H1 (cell line): ENCODE results near the gene EXD3. TPM values are rescaled to one million over a fixed set of nuclear protein-coding genes. Genes with fewer than 3 reads are reported as not detected.
A peak's percentile ranks its signal among the peaks of the same experiment; 100 is the strongest.

Source experiments
- CTCF ChIA-PET: fragments of 300-600 bp; sonication (Branson Sonifier 250); formaldehyde crosslinking; loops from one replicate; lab custom pipeline; 2021; ENCODE audit not compliant: partially characterized antibody; lab: Charles Lee
- POLR2A ChIA-PET: fragments of 300-600 bp; sonication (Branson Sonifier 250); formaldehyde crosslinking; loops from one replicate; lab custom pipeline; 2021; ENCODE audit warnings: inconsistent platforms; ENCODE audit not compliant: partially characterized antibody; lab: Charles Lee
- DNase-seq, 2 experiments: peaks; one replicate each; pipeline versions ENCODE4 v3.0.0 to v3.0.0-alpha.2; 2010 to 2022; ENCODE audit warnings: low spot score in 2 of 2, low read depth in 1 of 2, mixed read lengths in 1 of 2
- FAIRE-seq: peaks from 2 replicates; lab custom pipeline; 2011; peaks lifted over from hg19 to GRCh38; lab: Jason Lieb, UNC
- H2AFZ ChIP-seq: 2 replicates; pipeline ENCODE4 v1.8.1; 2012; ENCODE audit warnings: low read length, inconsistent platforms
- H2AK5ac ChIP-seq: 2 replicates; pipeline ENCODE4 v1.6.1; 2013; ENCODE audit warnings: low read depth, low read length
- H2BK120ac ChIP-seq: replicated peaks from 2 replicates; pipeline ENCODE3; 2013; ENCODE audit warnings: low read depth, low read length, inconsistent platforms
- H2BK12ac ChIP-seq: 2 replicates; pipeline ENCODE4 v1.6.1; 2013; ENCODE audit warnings: low read depth, low read length
- H2BK15ac ChIP-seq: 2 replicates; pipeline ENCODE4 v1.6.1; 2013; ENCODE audit warnings: low read length
- H2BK20ac ChIP-seq: 2 replicates; pipeline ENCODE4 v1.6.1; 2013; ENCODE audit warnings: low read length
- H2BK5ac ChIP-seq: 2 replicates; pipeline ENCODE4 v1.6.1; 2013; ENCODE audit warnings: low read depth, low read length
- H3K14ac ChIP-seq: 2 replicates; pipeline ENCODE4 v1.6.1; 2013; ENCODE audit warnings: inconsistent platforms; ENCODE audit not compliant: insufficient read length
- H3K18ac ChIP-seq: 2 replicates; pipeline ENCODE4 v1.6.1; 2013; ENCODE audit warnings: low read length; ENCODE audit errors: extremely low read depth
- H3K23ac ChIP-seq: 2 replicates; pipeline ENCODE4 v1.6.1; 2013; ENCODE audit warnings: inconsistent platforms; ENCODE audit not compliant: insufficient read length
- H3K23me2 ChIP-seq: 2 replicates; pipeline ENCODE4 v1.6.1; 2013; ENCODE audit warnings: low read depth, low read length
- H3K27ac ChIP-seq: 2 replicates; pipeline ENCODE4 v1.6.1; 2011; ENCODE audit warnings: low read depth, low read length, inconsistent platforms
- H3K27me3 ChIP-seq, 4 experiments: replicated peaks in 1 of 4; 1 replicate in 1 of 4; 2 replicates in 3 of 4; pipeline versions ENCODE4 v1.6.1 to v1.8.1; 2011 to 2013; ENCODE audit warnings: low read length in 3 of 4, mild to moderate bottlenecking in 3 of 4, inconsistent platforms in 2 of 4, mixed read lengths in 2 of 4, moderate library complexity in 1 of 4; ENCODE audit not compliant: control insufficient read depth in 3 of 4, insufficient read depth in 3 of 4; ENCODE audit errors: extremely low read depth in 1 of 4
- H3K36me3 ChIP-seq, 4 experiments: 2 replicates each; pipeline versions ENCODE4 v1.6.1 to v1.8.1; 2011 to 2013; ENCODE audit warnings: mild to moderate bottlenecking in 4 of 4, low read length in 3 of 4, moderate library complexity in 2 of 4, control low read depth in 1 of 4, inconsistent platforms in 1 of 4; ENCODE audit not compliant: insufficient read depth in 4 of 4, control insufficient read depth in 2 of 4
- H3K4ac ChIP-seq: replicated peaks from 2 replicates; pipeline ENCODE3; 2013; ENCODE audit warnings: low read length, low read depth, mixed read lengths, inconsistent platforms; ENCODE audit not compliant: insufficient read length
- H3K4me1 ChIP-seq, 4 experiments: replicated peaks in 1 of 4; 1 replicate in 1 of 4; 2 replicates in 3 of 4; pipeline versions ENCODE4 v1.6.1 to v1.8.1; 2011 to 2013; ENCODE audit warnings: low read length in 3 of 4, inconsistent platforms in 2 of 4, mixed read lengths in 1 of 4; ENCODE audit not compliant: insufficient read depth in 4 of 4, control insufficient read depth in 3 of 4
- H3K4me2 ChIP-seq, 2 experiments: 2 replicates each; pipeline versions ENCODE4 v1.6.1 to v1.8.1; 2011 to 2013; ENCODE audit warnings: low read depth in 2 of 2, low read length in 2 of 2, control low read depth in 1 of 2, inconsistent platforms in 1 of 2, mild to moderate bottlenecking in 1 of 2; ENCODE audit not compliant: insufficient read depth in 1 of 2
- H3K4me3 ChIP-seq, 4 experiments: fragments of 200-600, 300-600 bp in 1 of 4; sonication (generic), shearing (Covaris generic), sonication (Bioruptor Twin) in 1 of 4; 2 replicates each; pipeline versions ENCODE4 v1.5.1 to v1.8.1; 2011 to 2016; ENCODE audit warnings: low read length in 4 of 4, low read depth in 3 of 4, control low read depth in 2 of 4, inconsistent platforms in 2 of 4, mild to moderate bottlenecking in 2 of 4, mixed read lengths in 1 of 4, moderate library complexity in 1 of 4; ENCODE audit not compliant: insufficient read depth in 2 of 4; ENCODE audit errors: extremely low read depth in 1 of 4
- H3K56ac ChIP-seq: replicated peaks from 2 replicates; pipeline ENCODE3; 2013; ENCODE audit warnings: low read depth, mild to moderate bottlenecking, mixed read lengths, low read length, inconsistent platforms; ENCODE audit not compliant: insufficient read length
- H3K79me1 ChIP-seq: 2 replicates; pipeline ENCODE4 v1.6.1; 2013; ENCODE audit warnings: low read depth, low read length, control low read depth
- H3K79me2 ChIP-seq, 2 experiments: 2 replicates each; pipeline versions ENCODE4 v1.6.1 to v1.8.1; 2012 to 2013; ENCODE audit warnings: low read length in 2 of 2, mild to moderate bottlenecking in 2 of 2, inconsistent platforms in 1 of 2; ENCODE audit not compliant: insufficient read depth in 2 of 2, control insufficient read depth in 1 of 2
- H3K9ac ChIP-seq, 4 experiments: replicated peaks in 1 of 4; 1 replicate in 1 of 4; 2 replicates in 3 of 4; pipeline versions ENCODE4 v1.6.1 to v1.8.1; 2011 to 2013; ENCODE audit warnings: low read depth in 3 of 4, low read length in 3 of 4, control low read depth in 2 of 4, mild to moderate bottlenecking in 2 of 4, moderate library complexity in 2 of 4, inconsistent platforms in 1 of 4; ENCODE audit errors: extremely low read depth in 1 of 4
- H3K9me3 ChIP-seq, 2 experiments: 2 replicates each; pipeline versions ENCODE4 v1.6.1 to v1.8.1; 2012 to 2013; ENCODE audit warnings: mild to moderate bottlenecking in 2 of 2, moderate library complexity in 2 of 2, control low read depth in 1 of 2, inconsistent platforms in 1 of 2, low read depth in 1 of 2, low read length in 1 of 2, mixed read lengths in 1 of 2; ENCODE audit not compliant: insufficient read depth in 2 of 2
- H4K20me1 ChIP-seq, 2 experiments: replicated peaks in 1 of 2; 2 replicates each; pipeline versions ENCODE3 to v1.8.1; 2011 to 2013; ENCODE audit warnings: inconsistent platforms in 2 of 2, low read length in 2 of 2, mild to moderate bottlenecking in 1 of 2; ENCODE audit not compliant: insufficient read depth in 2 of 2, control insufficient read depth in 1 of 2
- H4K5ac ChIP-seq: 2 replicates; pipeline ENCODE4 v1.6.1; 2013; ENCODE audit warnings: low read length, low read depth, mixed read lengths, inconsistent platforms; ENCODE audit not compliant: insufficient read length
- H4K8ac ChIP-seq: 2 replicates; pipeline ENCODE4 v1.8.0; 2013; ENCODE audit warnings: mild to moderate bottlenecking, moderate library complexity, low read length, inconsistent platforms; ENCODE audit not compliant: insufficient read depth; ENCODE audit errors: extremely low read depth
- H4K91ac ChIP-seq: replicated peaks from 2 replicates; pipeline ENCODE3; 2013; ENCODE audit warnings: low read length, mixed read lengths, inconsistent platforms; ENCODE audit not compliant: insufficient read length
- ATF2 ChIP-seq: IDR thresholded peaks from 2 replicates; pipeline ENCODE4 v1.6.1; 2012; ENCODE audit warnings: low read length, inconsistent platforms
- CHD2 ChIP-seq: IDR thresholded peaks from 2 replicates; pipeline ENCODE4 v1.6.1; 2012; ENCODE audit warnings: low read length, improper control_type of control experiment
- JUND ChIP-seq: IDR thresholded peaks from 2 replicates; pipeline ENCODE4 v1.6.1; 2011; ENCODE audit warnings: mild to moderate bottlenecking, improper control_type of control experiment, low read length
- KDM5A ChIP-seq: fragments of 200-600 bp; IDR thresholded peaks from 2 replicates; pipeline ENCODE4 v1.7.1; 2012; ENCODE audit warnings: mild to moderate bottlenecking, low read length, inconsistent platforms, mixed read lengths
- NANOG ChIP-seq: IDR thresholded peaks from 2 replicates; pipeline ENCODE4 v1.6.1; 2011; ENCODE audit warnings: low read length, low read depth, mild to moderate bottlenecking, inconsistent platforms; ENCODE audit not compliant: insufficient read depth, poor library complexity, severe bottlenecking
- SIX5 ChIP-seq: IDR thresholded peaks from 2 replicates; pipeline ENCODE4 v1.6.1; 2011; ENCODE audit warnings: mild to moderate bottlenecking, low read depth, low read length
- WGBS, 2 experiments: shearing (Covaris generic) in 1 of 2; methylation state at CpG; one replicate each; pipeline versions ENCODE4 v1.1.6 to v1.1.7; 2013 to 2015; ENCODE audit warnings: low lambda C conversion rate in 2 of 2, mixed read lengths in 2 of 2, inconsistent platforms in 1 of 2, low coverage in 1 of 2, missing lambda C conversion rate in 1 of 2; ENCODE audit not compliant: insufficient replicate concordance in 2 of 2, insufficient coverage in 1 of 2, insufficient read length in 1 of 2; ENCODE audit errors: extremely low coverage in 1 of 2, missing lambda C conversion rate in 1 of 2; 5-methylcytosine and 5-hydroxymethylcytosine counted together
- long read RNA-seq, 2 experiments: library from RNA in 1 of 2; library from capped mRNA in 1 of 2; stranded (forward); transcript quantifications; one replicate each; pipeline ENCODE4 v2.0.0, GENCODE V29; 2021; ENCODE audit warnings: inconsistent platforms in 1 of 2
- polyA minus RNA-seq, 3 experiments: library from RNA; depleted of rRNA, polyadenylated mRNA; stranded (reverse); fragments of >200 nt; gene quantifications; 1 replicate in 2 of 3; 2 replicates in 1 of 3; pipeline ENCODE4 v1.2.3, GENCODE V29; 2011
- polyA plus RNA-seq, 7 experiments: library from polyadenylated mRNA; depleted of rRNA in 3 of 7; stranded (reverse) in 5 of 7; unstranded in 2 of 7; fragments of >200 nt in 5 of 7; fragments of 200-250 nt in 2 of 7; gene quantifications; 1 replicate in 5 of 7; 2 replicates in 1 of 7; 4 replicates in 1 of 7; pipeline versions ENCODE4 v1.2.1 to v1.2.3, GENCODE V29; 2011 to 2013; ENCODE audit warnings: missing spikeins in 2 of 7, mixed read lengths in 2 of 7
- total RNA-seq: library from RNA; stranded (reverse); fragmentation: NEBNext Ultra II Directional; extraction: Animal tissue kit (Norgen Biotek cat#: 25700); gene quantifications from 2 replicates; pipeline ENCODE4 v1.2.1, GENCODE V29; 2021

The EXD3 gene
- 7.0 and 7.2 TPM in 2 replicates for total RNA-seq
- 9.4 and 12.7 TPM in 2 replicates for polyA plus RNA-seq (2011; rRNA removed)
- 11.1 TPM for polyA plus RNA-seq (2011; cell fraction: cytosol; rRNA removed)
- 40.6 TPM for polyA plus RNA-seq (2011; cell fraction: nucleus; rRNA removed)
- 4.4 to 11.7 TPM (median 10.6 TPM) in 4 replicates for polyA plus RNA-seq (2012, experiment 1 of 2)
- 6.7 TPM for polyA plus RNA-seq (2012, experiment 2 of 2)
- polyA plus RNA-seq (2013, experiment 1 of 2), result 5.3 TPM
- 4.9 TPM for polyA plus RNA-seq (2013, experiment 2 of 2)
- 2.7 and 6.9 TPM in 2 replicates for polyA minus RNA-seq (2011; rRNA and poly(A)+ RNA removed)
- 6.4 TPM for polyA minus RNA-seq (2011; cell fraction: cytosol; rRNA and poly(A)+ RNA removed)
- polyA minus RNA-seq (2011; cell fraction: nucleus; rRNA and poly(A)+ RNA removed), result 11.7 TPM
- long read RNA-seq, experiment 1, partial matches to known transcripts, result 1 of 6 reads
- long read RNA-seq, experiment 1, other reads (novel, unspliced or antisense), result 2 of 6 reads
- long read RNA-seq, experiment 2, partial matches to known transcripts, result 0 of 3 reads
- long read RNA-seq, experiment 2, other reads (novel, unspliced or antisense), result 1 of 3 reads

DNA sequence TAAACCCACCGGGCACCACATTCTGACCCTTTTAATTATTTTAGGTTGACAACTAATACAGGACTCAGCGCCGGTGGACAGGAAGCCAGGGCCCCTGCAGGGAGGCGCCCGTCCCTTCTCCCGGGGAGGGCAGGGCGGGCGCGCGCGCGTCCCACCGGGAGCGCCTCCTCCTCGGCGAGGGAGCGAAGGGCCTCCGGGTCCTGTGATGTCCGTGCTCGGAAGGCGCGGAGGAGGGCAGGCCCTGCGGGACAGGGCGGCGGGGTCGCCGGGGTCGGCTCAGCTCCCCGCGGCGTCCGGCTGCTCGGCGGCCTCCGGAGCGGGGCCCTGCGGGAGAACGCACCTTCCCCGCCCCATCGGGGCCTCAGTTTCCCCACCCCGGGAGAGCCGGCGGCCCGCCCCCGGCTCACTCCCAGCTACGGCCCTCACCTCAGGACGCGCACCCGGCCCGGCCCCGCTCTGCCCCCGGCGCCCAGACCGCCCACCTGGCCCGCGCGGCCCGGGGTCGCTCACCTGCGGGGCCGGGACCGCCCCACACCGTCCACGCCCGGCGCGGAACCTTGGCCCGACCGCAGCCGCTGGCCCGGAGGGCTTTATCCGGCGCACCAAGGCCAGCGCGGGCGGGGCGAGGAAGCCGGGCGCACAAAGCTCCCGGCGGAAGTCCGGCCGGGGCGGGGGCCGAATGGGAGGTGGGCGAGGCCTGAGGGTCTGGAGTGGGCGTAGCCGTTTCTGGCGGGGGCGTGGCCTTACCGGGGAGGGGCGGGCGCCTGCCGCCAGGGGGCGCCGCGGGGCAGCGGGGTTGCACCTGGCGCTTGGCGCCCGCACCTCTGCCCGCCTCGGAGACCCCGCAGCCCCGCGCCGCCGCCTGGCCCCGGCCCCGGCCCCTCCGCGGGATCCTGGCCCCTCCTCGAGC lies at the start of gene EXD3, which contains the start of gene NOXA1:
Gene EXD3, minus strand, starts transcription at position 559 of the 910 bp plus-strand sequence. CDS start 27,805 bp downstream, outside the sequence.
Gene NOXA1, plus strand, starts transcription at position 790 of the 910 bp plus-strand sequence. CDS start 137 bp downstream, outside the sequence.
- H3K18ac ChIP-seq, result peak within 1 kb of the TSS; percentile 51
- H3K9ac ChIP-seq, result peak within 1 kb of the TSS; percentile 25 to 59 (median 40); a peak in 5 of 7 replicates
- H4K8ac ChIP-seq, result peak within 1 kb of the TSS; percentile 93
- 1% methylated on average over 16 of the region's 113 CpGs; no CpG with 5 or more reads in 1 of the 2 experiments for WGBS, 2 experiments
- peaks cover 0 to 13% (median 2%) of the 10 kb centered on the region in 4 experiments; a peak in 4 of 7 replicates for H3K27me3 ChIP-seq
- no peak within 1 kb of the TSS for H2BK15ac ChIP-seq
- H3K9me3 ChIP-seq, result no peaks in the 10 kb centered on the region
- H3K23me2 ChIP-seq, result peaks cover 9% of the 10 kb centered on the region; the same call in 1 of the 2 replicates
- no peak within 1 kb of the TSS for H4K91ac ChIP-seq
- peak within 1 kb of the TSS; percentile 73 for H4K5ac ChIP-seq
- H2BK120ac ChIP-seq, result no peak within 1 kb of the TSS
- H3K4ac ChIP-seq, result no peak within 1 kb of the TSS
- H2AK5ac ChIP-seq, result no peak within 1 kb of the TSS
- DNase-seq, result peak; percentile 68 to 99
- no peak within 1 kb of the TSS for H2BK12ac ChIP-seq
- no peak within 1 kb of the TSS for H2BK20ac ChIP-seq
- ChIA-PET POLR2A (interaction anchor here (0.6 to 2.1 kb wide), 12 partner anchors 10 to 291 kb away, joined by 3 to 11 read pairs (median 4); partner anchors contain the start of gene ENTPD8), CTCF (interaction anchor here (0.6 to 2.4 kb wide), 17 partner anchors 9 to 146 kb away, joined by 3 to 8 read pairs (median 3); partner anchors contain the start of gene TOR4A)
- H4K20me1 ChIP-seq, result peaks cover 0 to 1% of the 10 kb centered on the region in 2 experiments
- H3K4me3 ChIP-seq, result peak within 1 kb of the TSS; percentile 70 to 84 (median 80)
- H3K4me2 ChIP-seq, result peak within 1 kb of the TSS; percentile 92 to 98
- H3K79me2 ChIP-seq, result peaks cover 0 to 5% of the 10 kb centered on the region in 2 experiments; a peak in 1 of 4 replicates
- H2BK5ac ChIP-seq, result no peak within 1 kb of the TSS
- H2AFZ ChIP-seq, result peak within 1 kb of the TSS; percentile 81
- H3K27ac ChIP-seq, result no peak within 1 kb of the TSS
- no peaks in the 10 kb centered on the region for H3K79me1 ChIP-seq
- no peak for FAIRE-seq
- H3K23ac ChIP-seq, result no peak within 1 kb of the TSS
- H3K4me1 ChIP-seq, result peaks cover 0 to 2% (median 0%) of the 10 kb centered on the region in 4 experiments; a peak in 1 of 7 replicates
- H3K56ac ChIP-seq, result no peak within 1 kb of the TSS
- no peaks in the 10 kb centered on the region for H3K36me3 ChIP-seq
- no peak within 1 kb of the TSS for H3K14ac ChIP-seq
- no peak for TF ChIP-seq NANOG
- TF ChIP-seq CHD2, result 0 out of 2 replicates have a peak, but pooled peaks have one; percentile 63
- TF ChIP-seq SIX5, result peak; percentile 21; the same call in 1 of the 2 replicates
- TF ChIP-seq KDM5A, result peak; percentile 49; the same call in 1 of the 2 replicates
- no peak for TF ChIP-seq JUND
- no peak for TF ChIP-seq ATF2
